CD14-positive monocyte (primary cell): Measurements from ENCODE around the gene CHTOP. TPM values are rescaled to one million over a fixed set of nuclear protein-coding genes. Genes with fewer than 3 reads are reported as not detected.
A peak's percentile ranks its signal among the peaks of the same experiment; 100 is the strongest.

Source experiments
- DNase-seq, 3 donors: peaks; one replicate each; pipeline ENCODE4 v3.0.0-alpha.2; 2011 to 2022
- H2AFZ ChIP-seq: 2 replicates; pipeline ENCODE4 v1.6.0; 2012; ENCODE audit warnings: mild to moderate bottlenecking, low read depth, low read length, inconsistent platforms; ENCODE audit not compliant: insufficient read depth, poor library complexity, severe bottlenecking
- H3K27ac ChIP-seq, 2 donors: 1 replicate in 1 of 2; 2 replicates in 1 of 2; pipeline ENCODE4 v1.5.1; 2012 to 2013; ENCODE audit warnings: low read length in 2 of 2, control low read depth in 1 of 2, inconsistent platforms in 1 of 2, low read depth in 1 of 2, mild to moderate bottlenecking in 1 of 2
- H3K27me3 ChIP-seq, 2 donors: one replicate each; pipeline versions ENCODE4 v1.6.0 to v1.6.1; 2011 to 2013; ENCODE audit warnings: low read length in 2 of 2; ENCODE audit not compliant: control insufficient read depth in 2 of 2, insufficient read depth in 2 of 2
- H3K36me3 ChIP-seq, 2 donors: replicated peaks in 1 of 2; 1 replicate in 1 of 2; 2 replicates in 1 of 2; pipeline versions ENCODE4 v1.5.1 to v1.6.1; 2012 to 2013; ENCODE audit warnings: low read length in 2 of 2, control low read depth in 1 of 2, inconsistent platforms in 1 of 2, mild to moderate bottlenecking in 1 of 2; ENCODE audit not compliant: insufficient read depth in 2 of 2, control insufficient read depth in 1 of 2
- H3K4me1 ChIP-seq, 2 donors: 1 replicate in 1 of 2; 2 replicates in 1 of 2; pipeline versions ENCODE4 v1.5.1 to v1.6.1; 2012 to 2013; ENCODE audit warnings: low read length in 2 of 2, control low read depth in 1 of 2, inconsistent platforms in 1 of 2, mild to moderate bottlenecking in 1 of 2, moderate library complexity in 1 of 2; ENCODE audit not compliant: insufficient read depth in 2 of 2, control insufficient read depth in 1 of 2
- H3K4me2 ChIP-seq: replicated peaks from 2 replicates; pipeline ENCODE3; 2012; ENCODE audit warnings: low read length, moderate library complexity, mild to moderate bottlenecking; ENCODE audit not compliant: poor library complexity, severe bottlenecking; ENCODE audit errors: extremely low read depth
- H3K4me3 ChIP-seq, 3 experiments: fragments of 200-600 bp in 1 of 3; sonication (generic) in 1 of 3; replicated peaks in 1 of 3; 1 replicate in 2 of 3; 2 replicates in 1 of 3; pipeline ENCODE4 v1.5.1; 2011 to 2013; ENCODE audit warnings: low read length in 3 of 3, mild to moderate bottlenecking in 3 of 3, control low read depth in 2 of 3, low read depth in 2 of 3, inconsistent platforms in 1 of 3, moderate library complexity in 1 of 3
- H3K79me2 ChIP-seq: 2 replicates; pipeline ENCODE4 v1.6.0; 2012; ENCODE audit warnings: mild to moderate bottlenecking, control low read depth, inconsistent platforms, low read length, moderate library complexity; ENCODE audit not compliant: insufficient read depth
- H3K9ac ChIP-seq: 2 replicates; pipeline ENCODE4 v1.6.0; 2017; ENCODE audit warnings: low read length, mild to moderate bottlenecking; ENCODE audit not compliant: insufficient read depth, poor library complexity, severe bottlenecking
- H3K9me3 ChIP-seq, 2 donors: replicated peaks in 1 of 2; 1 replicate in 1 of 2; 2 replicates in 1 of 2; pipeline versions ENCODE4 v1.5.1 to v1.6.1; 2012 to 2013; ENCODE audit warnings: low read length in 2 of 2, control low read depth in 1 of 2; ENCODE audit not compliant: control insufficient read depth in 1 of 2, insufficient read depth in 1 of 2
- H4K20me1 ChIP-seq: 2 replicates; pipeline ENCODE4 v1.6.0; 2012; ENCODE audit warnings: mild to moderate bottlenecking, low read length, control low read depth, moderate library complexity; ENCODE audit not compliant: insufficient read depth
- H3K27ac Mint-ChIP-seq, 7 donors: one replicate each; pipeline ENCODE4 v1.8.0; 2020; ENCODE audit warnings: mild to moderate bottlenecking in 7 of 7, mixed read lengths in 7 of 7, moderate library complexity in 6 of 7, inconsistent platforms in 2 of 7
- H3K27me3 Mint-ChIP-seq, 3 donors: one replicate each; pipeline ENCODE4 v1.8.0; 2021 to 2022; ENCODE audit warnings: low read depth in 3 of 3, mild to moderate bottlenecking in 3 of 3, mixed read lengths in 3 of 3, moderate library complexity in 3 of 3, inconsistent platforms in 1 of 3
- H3K36me3 Mint-ChIP-seq, 2 donors: one replicate each; pipeline ENCODE4 v1.8.0; 2020; ENCODE audit warnings: mixed read lengths in 2 of 2, inconsistent platforms in 1 of 2, mild to moderate bottlenecking in 1 of 2
- H3K4me1 Mint-ChIP-seq: one replicate; pipeline ENCODE4 v1.8.0; 2020; ENCODE audit warnings: mild to moderate bottlenecking, mixed read lengths
- H3K4me3 Mint-ChIP-seq, 2 donors: one replicate each; pipeline ENCODE4 v1.8.0; 2020; ENCODE audit warnings: mild to moderate bottlenecking in 2 of 2, mixed read lengths in 2 of 2, moderate library complexity in 1 of 2
- H3K9me3 Mint-ChIP-seq, 7 donors: one replicate each; pipeline ENCODE4 v1.8.0; 2020 to 2022; ENCODE audit warnings: mixed read lengths in 7 of 7, mild to moderate bottlenecking in 6 of 7, moderate library complexity in 6 of 7, inconsistent platforms in 2 of 7
- WGBS: methylation state at CpG from one replicate; pipeline ENCODE4 v1.1.5; 2013; ENCODE audit warnings: missing lambda C conversion rate; ENCODE audit not compliant: insufficient coverage; 5-methylcytosine and 5-hydroxymethylcytosine counted together
- intact Hi-C, 2 donors: fragments of 100-400 bp; cut with micrococcal nuclease; formaldehyde crosslinking; loops; one replicate each; pipeline versions ENCODE4 v1.15.0 to v1.15.1; 2023
- polyA plus RNA-seq, 3 donors: library from polyadenylated mRNA; depleted of rRNA in 1 of 3; unstranded in 2 of 3; stranded (reverse) in 1 of 3; fragments of 300-500 nt in 2 of 3; fragments of >200 nt in 1 of 3; fragmentation: Illumina TruSeq in 2 of 3; gene quantifications; 1 replicate in 2 of 3; 2 replicates in 1 of 3; pipeline ENCODE4 v1.2.3, GENCODE V29; 2012 to 2021
- TF ChIP-seq, protein P1 (sequence below): fragments of 200-600 bp; IDR thresholded peaks from one replicate; pipeline ENCODE4 v1.8.0; 2022; ENCODE audit warnings: antibody characterized with exemption, mild to moderate bottlenecking

CHTOP gene
- polyA plus RNA-seq, 3 donors: 28.1 to 56.2 (median 38.2) TPM

DNA sequence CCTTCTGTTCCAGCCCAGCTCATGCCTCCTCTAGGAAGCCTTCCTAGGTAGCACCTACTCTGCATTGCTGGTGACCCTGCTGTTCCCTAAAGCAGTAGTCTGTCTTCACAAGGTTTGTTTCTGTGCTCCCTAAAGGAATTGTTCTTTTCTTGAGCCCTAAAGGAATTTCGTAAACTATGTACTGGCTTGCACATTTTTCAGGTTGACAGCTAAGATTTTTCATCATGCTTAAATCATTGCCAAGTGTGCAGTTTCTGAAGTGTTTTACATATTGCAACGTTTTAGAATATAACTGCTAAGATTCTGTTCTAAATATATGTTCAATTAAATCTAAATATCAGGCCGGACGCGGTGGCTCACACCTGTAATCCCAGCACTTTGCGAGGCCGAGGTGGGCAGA lies 34.0 kb upstream of the CHTOP start:
- no peak overlapping the region for H3K4me2 ChIP-seq
- WGBS: 75% methylated on average over 1 of the region's 7 CpGs
- Mint-ChIP-seq H3K9me3 (no peaks in the 10 kb centered on the region), H3K36me3 (no peaks in the 10 kb centered on the region), H3K27ac (peak overlapping the region in 2 of 7 donors; percentile 40 to 69), H3K4me3 (no peak overlapping the region), H3K4me1 (peaks cover 54% of the 10 kb centered on the region), H3K27me3 (peaks cover 2 to 3% (median 3%) of the 10 kb centered on the region in 3 donors)
- peaks cover 26 to 43% of the 10 kb centered on the region in 2 donors for H3K4me1 ChIP-seq
- no peaks in the 10 kb centered on the region for H3K79me2 ChIP-seq
- H4K20me1 ChIP-seq: no peaks in the 10 kb centered on the region
- H3K9ac ChIP-seq: no peak overlapping the region
- no peak overlapping the region for H3K27ac ChIP-seq
- H3K9me3 ChIP-seq: no peaks in the 10 kb centered on the region
- H2AFZ ChIP-seq: no peak overlapping the region
- TF ChIP-seq, protein P1, sequence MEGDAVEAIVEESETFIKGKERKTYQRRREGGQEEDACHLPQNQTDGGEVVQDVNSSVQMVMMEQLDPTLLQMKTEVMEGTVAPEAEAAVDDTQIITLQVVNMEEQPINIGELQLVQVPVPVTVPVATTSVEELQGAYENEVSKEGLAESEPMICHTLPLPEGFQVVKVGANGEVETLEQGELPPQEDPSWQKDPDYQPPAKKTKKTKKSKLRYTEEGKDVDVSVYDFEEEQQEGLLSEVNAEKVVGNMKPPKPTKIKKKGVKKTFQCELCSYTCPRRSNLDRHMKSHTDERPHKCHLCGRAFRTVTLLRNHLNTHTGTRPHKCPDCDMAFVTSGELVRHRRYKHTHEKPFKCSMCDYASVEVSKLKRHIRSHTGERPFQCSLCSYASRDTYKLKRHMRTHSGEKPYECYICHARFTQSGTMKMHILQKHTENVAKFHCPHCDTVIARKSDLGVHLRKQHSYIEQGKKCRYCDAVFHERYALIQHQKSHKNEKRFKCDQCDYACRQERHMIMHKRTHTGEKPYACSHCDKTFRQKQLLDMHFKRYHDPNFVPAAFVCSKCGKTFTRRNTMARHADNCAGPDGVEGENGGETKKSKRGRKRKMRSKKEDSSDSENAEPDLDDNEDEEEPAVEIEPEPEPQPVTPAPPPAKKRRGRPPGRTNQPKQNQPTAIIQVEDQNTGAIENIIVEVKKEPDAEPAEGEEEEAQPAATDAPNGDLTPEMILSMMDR: no peak
- no peak overlapping the region for H3K4me3 ChIP-seq
- intact Hi-C loops: loop anchor here in 1 of 2 donors (5.0 kb wide), 1 partner anchor 32 kb away; the partner anchor contains the start of gene CHTOP
- no peak for DNase-seq
- no peaks in the 10 kb centered on the region for H3K36me3 ChIP-seq
- no peaks in the 10 kb centered on the region for H3K27me3 ChIP-seq

DNA sequence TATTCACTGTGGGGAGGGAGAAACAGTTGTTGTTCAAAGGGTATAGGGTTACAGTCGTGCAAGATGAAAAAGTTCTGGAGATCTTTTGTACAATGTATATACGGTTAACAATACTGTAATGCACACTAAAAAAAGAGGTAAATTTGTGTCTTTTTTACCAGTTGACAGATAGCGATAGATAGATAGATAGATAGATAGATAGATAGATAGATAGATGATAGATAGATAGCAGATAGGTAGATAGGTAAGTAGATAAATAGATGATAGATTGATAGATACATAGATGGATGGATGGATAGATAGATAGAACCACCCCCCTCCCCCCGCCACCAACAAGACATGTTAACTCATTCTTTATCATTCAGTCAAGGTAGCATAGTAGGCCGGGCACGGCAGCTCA lies 31.1 kb upstream of the CHTOP start:
- H3K27ac ChIP-seq: no peak overlapping the region
- no peak overlapping the region for H3K27ac Mint-ChIP-seq
- H3K27me3 Mint-ChIP-seq: peaks cover 1 to 3% (median 2%) of the 10 kb centered on the region in 3 donors
- H3K4me1 Mint-ChIP-seq: peaks cover 43% of the 10 kb centered on the region
- H3K9me3 ChIP-seq: no peaks in the 10 kb centered on the region
- intact Hi-C loops: no loop called here
- no peaks in the 10 kb centered on the region for H3K27me3 ChIP-seq
- H3K9me3 Mint-ChIP-seq: peaks cover 0 to 4% (median 0%) of the 10 kb centered on the region in 7 donors
- H3K36me3 ChIP-seq: no peaks in the 10 kb centered on the region
- no peaks in the 10 kb centered on the region for H3K36me3 Mint-ChIP-seq
- DNase-seq: no peak
- no peaks in the 10 kb centered on the region for H4K20me1 ChIP-seq
- no peak overlapping the region for H3K4me2 ChIP-seq
- 100% methylated on average over 1 of the region's 6 CpGs for WGBS
- H3K4me3 ChIP-seq: no peak overlapping the region
- TF ChIP-seq, protein P1: no peak
- H3K4me1 ChIP-seq: peaks cover 26 to 39% of the 10 kb centered on the region in 2 donors
- no peak overlapping the region for H3K9ac ChIP-seq
- H2AFZ ChIP-seq: no peak overlapping the region
- no peak overlapping the region for H3K4me3 Mint-ChIP-seq
- no peaks in the 10 kb centered on the region for H3K79me2 ChIP-seq
